GM19193 (cell line): ENCODE measurements around the gene CHCHD3.

Source experiments
- POLR2A ChIP-seq: IDR thresholded peaks from 4 replicates; pipeline ENCODE4 v1.6.1; 2011; ENCODE audit not compliant: insufficient read depth, insufficient read length; ENCODE audit errors: extremely low read depth

Gene CHCHD3

GRCh38 chr7:132972745-132973144 lies 109.1 kb downstream of the CHCHD3 start:
- TF ChIP-seq POLR2A = no peak

- no peak for TF ChIP-seq POLR2A
Observed at GRCh38 chr7:132970257-132970656, 111.6 kb downstream of the CHCHD3 start.

- TF ChIP-seq POLR2A = no peak
Observed at GRCh38 chr7:132969520-132969919, 112.4 kb downstream of the CHCHD3 start.

- no peak for TF ChIP-seq POLR2A
Observed at GRCh38 chr7:132966754-132967469, 115.0 kb downstream of the CHCHD3 start.

GRCh38 chr7:132965951-132966350 lies 115.9 kb downstream of the CHCHD3 start:
- no peak for TF ChIP-seq POLR2A

GRCh38 chr7:132964876-132965275 lies 117.0 kb downstream of the CHCHD3 start:
- no peak for TF ChIP-seq POLR2A

GRCh38 chr7:132959891-132960290 lies 122.0 kb downstream of the CHCHD3 start:
- no peak for TF ChIP-seq POLR2A

GRCh38 chr7:132956556-132956955 lies 125.3 kb downstream of the CHCHD3 start:
- no peak for TF ChIP-seq POLR2A

- TF ChIP-seq POLR2A = no peak
Observed at GRCh38 chr7:132953468-132953867, 128.4 kb downstream of the CHCHD3 start.

GRCh38 chr7:132950725-132951124 lies 131.2 kb downstream of the CHCHD3 start:
- no peak for TF ChIP-seq POLR2A

- no peak for TF ChIP-seq POLR2A
Observed at GRCh38 chr7:132947011-132947410, 134.9 kb downstream of the CHCHD3 start.

GRCh38 chr7:132944774-132945173 lies 137.1 kb downstream of the CHCHD3 start:
- no peak for TF ChIP-seq POLR2A

- TF ChIP-seq POLR2A = no peak
Observed at GRCh38 chr7:132943645-132944044, 138.2 kb downstream of the CHCHD3 start.

GRCh38 chr7:132942701-132943100 lies 139.2 kb downstream of the CHCHD3 start:
- no peak for TF ChIP-seq POLR2A

GRCh38 chr7:132941905-132942304 lies 140.0 kb downstream of the CHCHD3 start:
- TF ChIP-seq POLR2A = no peak

GRCh38 chr7:132941428-132941827 lies 140.5 kb downstream of the CHCHD3 start:
- TF ChIP-seq POLR2A = no peak

- TF ChIP-seq POLR2A = no peak
Observed at GRCh38 chr7:132940084-132940483, 141.8 kb downstream of the CHCHD3 start.

- no peak for TF ChIP-seq POLR2A
Observed at GRCh38 chr7:132939495-132939894, 142.4 kb downstream of the CHCHD3 start.

GRCh38 chr7:132937286-132937685 lies 144.6 kb downstream of the CHCHD3 start:
- no peak for TF ChIP-seq POLR2A
